ENCODE results near the gene TCF25. TPM values are rescaled to one million over a fixed set of nuclear protein-coding genes. Genes with fewer than 3 reads are reported as not detected.

TCF25 gene
- total and polyA plus RNA-seq, 5 donors from 2014 or later, result 75.2 to 431 (median 78.5) TPM

- peaks cover 5% of the 10 kb centered on the region for H3K27me3 Mint-ChIP-seq
- H3K4me3 Mint-ChIP-seq, result peak overlapping the region in 2 of 4 donors; percentile 22 to 79
- peaks cover 15 to 33% (median 25%) of the 10 kb centered on the region in 4 donors for H3K4me1 Mint-ChIP-seq
- no peak for ATAC-seq (ENCODE audit: low read depth in 2 of 2)
- Histone ChIP-seq H3K4me1 (ENCODE audit: control insufficient read depth, insufficient read depth, low read length, poor library complexity, severe bottlenecking) (peaks cover 23% of the 10 kb centered on the region), H3K27ac (ENCODE audit: insufficient read depth, low read length, poor library complexity, severe bottlenecking) (no peak overlapping the region), H3K9me3 (ENCODE audit: control insufficient read depth in 2 of 2, low read length in 2 of 2) (peaks cover 1 to 3% of the 10 kb centered on the region in 2 experiments), H3K27me3 (ENCODE audit: control insufficient read depth, insufficient read depth, low read length) (no peaks in the 10 kb centered on the region), H3K36me3 (ENCODE audit: control insufficient read depth, insufficient read depth, low read length) (no peaks in the 10 kb centered on the region), H3K4me3 (ENCODE audit: low read depth, low read length) (no peak overlapping the region)
- no peaks in the 10 kb centered on the region for H3K36me3 Mint-ChIP-seq
- H3K27ac Mint-ChIP-seq, result peak overlapping the region; percentile 80 to 90 (median 83)
- no peak for DNase-seq
- no peaks in the 10 kb centered on the region for H3K9me3 Mint-ChIP-seq
These were observed 10.7 kb upstream of the TCF25 start for GRCh38 chr16:89862732-89863131.

GRCh38 chr16:89863741-89864526, 9.5 kb upstream of the TCF25 start:
- no peaks in the 10 kb centered on the region for H3K36me3 Mint-ChIP-seq
- H3K4me1 Mint-ChIP-seq, result peaks cover 15 to 33% (median 25%) of the 10 kb centered on the region in 4 donors

GRCh38 chr16:89864527-89864820, 8.9 kb upstream of the TCF25 start:
- ATAC-seq (ENCODE audit: low read depth in 2 of 2) (no peak), DNase-seq (peak in 1 of 3 donors; percentile 9)
- Mint-ChIP-seq H3K4me3 (peak overlapping the region in 3 of 4 donors; percentile 16 to 58 (median 58)), H3K4me1 (peaks cover 15 to 33% (median 25%) of the 10 kb centered on the region in 4 donors), H3K27ac (peak overlapping the region; percentile 83 to 92 (median 90)), H3K9me3 (no peaks in the 10 kb centered on the region), H3K36me3 (no peaks in the 10 kb centered on the region), H3K27me3 (peaks cover 5% of the 10 kb centered on the region)
- Histone ChIP-seq H3K9me3 (ENCODE audit: control insufficient read depth in 2 of 2, low read length in 2 of 2) (peaks cover 5 to 10% of the 10 kb centered on the region in 2 experiments), H3K36me3 (ENCODE audit: control insufficient read depth, insufficient read depth, low read length) (no peaks in the 10 kb centered on the region), H3K4me1 (ENCODE audit: control insufficient read depth, insufficient read depth, low read length, poor library complexity, severe bottlenecking) (peaks cover 23% of the 10 kb centered on the region), H3K27me3 (ENCODE audit: control insufficient read depth, insufficient read depth, low read length) (no peaks in the 10 kb centered on the region), H3K27ac (ENCODE audit: insufficient read depth, low read length, poor library complexity, severe bottlenecking) (peak overlapping the region; percentile 57), H3K4me3 (ENCODE audit: low read depth, low read length) (no peak overlapping the region)

More at GRCh38 chr16:89863741-89864526, 9.5 kb upstream of the TCF25 start:
- peaks cover 5 to 10% of the 10 kb centered on the region in 2 experiments for H3K9me3 ChIP-seq (ENCODE audit: control insufficient read depth in 2 of 2, low read length in 2 of 2)
- peaks cover 5% of the 10 kb centered on the region for H3K27me3 Mint-ChIP-seq
- peak in 2 of 3 donors; percentile 32 to 63 for DNase-seq
- peak overlapping the region; percentile 31 for H3K4me3 ChIP-seq (ENCODE audit: low read depth, low read length)
- H3K9me3 Mint-ChIP-seq, result no peaks in the 10 kb centered on the region
- H3K27me3 ChIP-seq (ENCODE audit: control insufficient read depth, insufficient read depth, low read length), result no peaks in the 10 kb centered on the region
- peak overlapping the region; percentile 83 to 92 (median 90) for H3K27ac Mint-ChIP-seq
- H3K4me1 ChIP-seq (ENCODE audit: control insufficient read depth, insufficient read depth, low read length, poor library complexity, severe bottlenecking), result peaks cover 23% of the 10 kb centered on the region
- H3K36me3 ChIP-seq (ENCODE audit: control insufficient read depth, insufficient read depth, low read length), result no peaks in the 10 kb centered on the region
- ATAC-seq (ENCODE audit: low read depth in 2 of 2), result peak; percentile 50 to 57
- peak overlapping the region; percentile 58 to 75 (median 65) for H3K4me3 Mint-ChIP-seq
- H3K27ac ChIP-seq (ENCODE audit: insufficient read depth, low read length, poor library complexity, severe bottlenecking), result peak overlapping the region; percentile 57

GRCh38 chr16:89867918-89868317, 5.5 kb upstream of the TCF25 start:
- Histone ChIP-seq H3K27me3 (ENCODE audit: control insufficient read depth, insufficient read depth, low read length) (no peaks in the 10 kb centered on the region), H3K36me3 (ENCODE audit: control insufficient read depth, insufficient read depth, low read length) (no peaks in the 10 kb centered on the region), H3K4me1 (ENCODE audit: control insufficient read depth, insufficient read depth, low read length, poor library complexity, severe bottlenecking) (peaks cover 23% of the 10 kb centered on the region), H3K27ac (ENCODE audit: insufficient read depth, low read length, poor library complexity, severe bottlenecking) (no peak overlapping the region), H3K4me3 (ENCODE audit: low read depth, low read length) (no peak overlapping the region), H3K9me3 (ENCODE audit: control insufficient read depth in 2 of 2, low read length in 2 of 2) (peaks cover 5 to 10% of the 10 kb centered on the region in 2 experiments)
- no peak for ATAC-seq (ENCODE audit: low read depth in 2 of 2)
- Mint-ChIP-seq H3K27ac (no peak overlapping the region), H3K4me1 (peaks cover 12 to 34% (median 21%) of the 10 kb centered on the region in 4 donors), H3K36me3 (no peaks in the 10 kb centered on the region), H3K27me3 (no peaks in the 10 kb centered on the region), H3K4me3 (no peak overlapping the region), H3K9me3 (peaks cover 0 to 2% (median 0%) of the 10 kb centered on the region in 7 donors)
- no peak for DNase-seq

- Mint-ChIP-seq H3K9me3 (peaks cover 0 to 7% (median 2%) of the 10 kb centered on the region in 7 donors), H3K27ac (no peak overlapping the region), H3K27me3 (no peaks in the 10 kb centered on the region), H3K4me1 (peaks cover 2 to 24% (median 3%) of the 10 kb centered on the region in 4 donors), H3K36me3 (peaks cover 3% of the 10 kb centered on the region), H3K4me3 (no peak overlapping the region)
- DNase-seq, result no peak
- Histone ChIP-seq H3K4me1 (ENCODE audit: control insufficient read depth, insufficient read depth, low read length, poor library complexity, severe bottlenecking) (peaks cover 9% of the 10 kb centered on the region), H3K27ac (ENCODE audit: insufficient read depth, low read length, poor library complexity, severe bottlenecking) (no peak overlapping the region), H3K27me3 (ENCODE audit: control insufficient read depth, insufficient read depth, low read length) (no peaks in the 10 kb centered on the region), H3K9me3 (ENCODE audit: control insufficient read depth in 2 of 2, low read length in 2 of 2) (peaks cover 7 to 19% of the 10 kb centered on the region in 2 experiments), H3K4me3 (ENCODE audit: low read depth, low read length) (no peak overlapping the region), H3K36me3 (ENCODE audit: control insufficient read depth, insufficient read depth, low read length) (peaks cover 6% of the 10 kb centered on the region)
- ATAC-seq (ENCODE audit: low read depth in 2 of 2), result no peak
These were observed 3.5 kb upstream of the TCF25 start for GRCh38 chr16:89869911-89870310.

GRCh38 chr16:89870440-89870839, 3.0 kb upstream of the TCF25 start:
- Histone ChIP-seq H3K27ac (ENCODE audit: insufficient read depth, low read length, poor library complexity, severe bottlenecking) (no peak overlapping the region), H3K27me3 (ENCODE audit: control insufficient read depth, insufficient read depth, low read length) (no peaks in the 10 kb centered on the region), H3K36me3 (ENCODE audit: control insufficient read depth, insufficient read depth, low read length) (peaks cover 11% of the 10 kb centered on the region), H3K4me3 (ENCODE audit: low read depth, low read length) (no peak overlapping the region), H3K4me1 (ENCODE audit: control insufficient read depth, insufficient read depth, low read length, poor library complexity, severe bottlenecking) (peaks cover 9% of the 10 kb centered on the region), H3K9me3 (ENCODE audit: control insufficient read depth in 2 of 2, low read length in 2 of 2) (peaks cover 11 to 24% of the 10 kb centered on the region in 2 experiments)
- ATAC-seq (ENCODE audit: low read depth in 2 of 2), result no peak
- Mint-ChIP-seq H3K27ac (no peak overlapping the region), H3K27me3 (no peaks in the 10 kb centered on the region), H3K36me3 (peaks cover 8% of the 10 kb centered on the region), H3K9me3 (peaks cover 0 to 11% (median 6%) of the 10 kb centered on the region in 7 donors), H3K4me3 (peak overlapping the region in 1 of 4 donors; percentile 43), H3K4me1 (peaks cover 0 to 24% (median 3%) of the 10 kb centered on the region in 4 donors)
- DNase-seq, result no peak

- H3K4me3 Mint-ChIP-seq, result peak overlapping the region in 3 of 4 donors; percentile 43 to 84 (median 50)
- Histone ChIP-seq H3K4me3 (ENCODE audit: low read depth, low read length) (no peak overlapping the region), H3K27ac (ENCODE audit: insufficient read depth, low read length, poor library complexity, severe bottlenecking) (no peak overlapping the region), H3K4me1 (ENCODE audit: control insufficient read depth, insufficient read depth, low read length, poor library complexity, severe bottlenecking) (peaks cover 9% of the 10 kb centered on the region), H3K9me3 (ENCODE audit: control insufficient read depth in 2 of 2, low read length in 2 of 2) (peaks cover 11 to 24% of the 10 kb centered on the region in 2 experiments), H3K36me3 (ENCODE audit: control insufficient read depth, insufficient read depth, low read length) (peaks cover 11% of the 10 kb centered on the region), H3K27me3 (ENCODE audit: control insufficient read depth, insufficient read depth, low read length) (no peaks in the 10 kb centered on the region)
- ATAC-seq (ENCODE audit: low read depth in 2 of 2) (no peak), DNase-seq (no peak)
- H3K4me1 Mint-ChIP-seq, result peaks cover 0 to 24% (median 3%) of the 10 kb centered on the region in 4 donors
- peaks cover 8% of the 10 kb centered on the region for H3K36me3 Mint-ChIP-seq
- peak overlapping the region; percentile 5 to 96 (median 87) for H3K27ac Mint-ChIP-seq
- H3K27me3 Mint-ChIP-seq, result no peaks in the 10 kb centered on the region
- peaks cover 0 to 11% (median 6%) of the 10 kb centered on the region in 7 donors for H3K9me3 Mint-ChIP-seq
These were observed 1.5 kb upstream of the TCF25 start for GRCh38 chr16:89871895-89872294.
